Measurements from ENCODE around the gene DCTPP1.

GRCh38 chr16:30409125-30410060 lies 20.4 kb downstream of the DCTPP1 start:
- TF ChIP-seq POLR2A (IDR thresholded peaks at IDR 0.05) (no peak), CTCF (IDR thresholded peaks at IDR 0.05) (peak; percentile 88 to 90 (median 89)), POLR2AphosphoS5 (IDR thresholded peaks at IDR 0.05; ENCODE audit: insufficient read depth in 1 of 2, low read depth in 1 of 2) (peak; percentile 25 to 63)

All from vagina (tissue), 2 donors.